ENCODE measurements around the gene NPAS3.

The NPAS3 gene

DNA sequence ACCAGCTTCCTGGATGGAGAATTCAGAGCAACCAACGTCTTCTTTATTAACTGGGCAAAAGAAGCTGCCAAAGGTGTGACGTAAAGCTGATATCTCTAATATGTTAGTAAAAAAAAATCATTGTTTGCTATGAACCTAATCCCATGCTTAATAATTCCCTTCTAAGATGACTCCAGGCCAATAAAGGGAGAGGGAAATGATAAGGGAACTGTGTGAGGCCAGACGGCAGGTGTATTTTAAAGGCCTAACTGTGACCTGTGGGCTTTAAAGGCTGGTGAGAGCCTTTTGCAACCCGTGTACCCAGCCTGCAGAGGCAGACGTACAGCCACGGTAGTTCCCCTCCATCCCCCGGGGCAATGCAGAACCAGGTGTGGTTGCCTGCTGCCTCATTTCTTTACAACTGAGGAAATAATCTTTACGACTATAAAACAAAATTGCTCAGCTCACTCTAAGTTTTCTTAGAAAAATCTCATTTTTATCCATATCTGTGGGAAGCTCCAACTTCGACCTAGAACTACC is 641.6 kb downstream of the NPAS3 start (continued):
- TF ChIP-seq ZNF501 (tag by site-specific recombination; IDR thresholded peaks at IDR 0.05) (no peak), ZSCAN23 (tag by site-specific recombination; IDR thresholded peaks at IDR 0.05) (no peak), ZNF133 (tag by site-specific recombination; IDR thresholded peaks at IDR 0.05) (no peak), ZNF366 (tag by site-specific recombination; conservative IDR thresholded peaks at IDR 0.05) (no peak), ZNF292 (tag by site-specific recombination; IDR thresholded peaks at IDR 0.05; ENCODE audit: borderline replicate concordance, low read depth) (no peak)
- TF ChIP-seq, protein P1, sequence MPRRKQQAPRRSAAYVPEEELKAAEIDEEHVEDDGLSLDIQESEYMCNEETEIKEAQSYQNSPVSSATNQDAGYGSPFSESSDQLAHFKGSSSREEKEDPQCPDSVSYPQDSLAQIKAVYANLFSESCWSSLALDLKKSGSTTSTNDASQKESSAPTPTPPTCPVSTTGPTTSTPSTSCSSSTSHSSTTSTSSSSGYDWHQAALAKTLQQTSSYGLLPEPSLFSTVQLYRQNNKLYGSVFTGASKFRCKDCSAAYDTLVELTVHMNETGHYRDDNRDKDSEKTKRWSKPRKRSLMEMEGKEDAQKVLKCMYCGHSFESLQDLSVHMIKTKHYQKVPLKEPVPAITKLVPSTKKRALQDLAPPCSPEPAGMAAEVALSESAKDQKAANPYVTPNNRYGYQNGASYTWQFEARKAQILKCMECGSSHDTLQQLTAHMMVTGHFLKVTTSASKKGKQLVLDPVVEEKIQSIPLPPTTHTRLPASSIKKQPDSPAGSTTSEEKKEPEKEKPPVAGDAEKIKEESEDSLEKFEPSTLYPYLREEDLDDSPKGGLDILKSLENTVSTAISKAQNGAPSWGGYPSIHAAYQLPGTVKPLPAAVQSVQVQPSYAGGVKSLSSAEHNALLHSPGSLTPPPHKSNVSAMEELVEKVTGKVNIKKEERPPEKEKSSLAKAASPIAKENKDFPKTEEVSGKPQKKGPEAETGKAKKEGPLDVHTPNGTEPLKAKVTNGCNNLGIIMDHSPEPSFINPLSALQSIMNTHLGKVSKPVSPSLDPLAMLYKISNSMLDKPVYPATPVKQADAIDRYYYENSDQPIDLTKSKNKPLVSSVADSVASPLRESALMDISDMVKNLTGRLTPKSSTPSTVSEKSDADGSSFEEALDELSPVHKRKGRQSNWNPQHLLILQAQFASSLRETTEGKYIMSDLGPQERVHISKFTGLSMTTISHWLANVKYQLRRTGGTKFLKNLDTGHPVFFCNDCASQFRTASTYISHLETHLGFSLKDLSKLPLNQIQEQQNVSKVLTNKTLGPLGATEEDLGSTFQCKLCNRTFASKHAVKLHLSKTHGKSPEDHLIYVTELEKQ (tag by site-specific recombination; IDR thresholded peaks at IDR 0.05; ENCODE audit: borderline replicate concordance) = no peak

DNA sequence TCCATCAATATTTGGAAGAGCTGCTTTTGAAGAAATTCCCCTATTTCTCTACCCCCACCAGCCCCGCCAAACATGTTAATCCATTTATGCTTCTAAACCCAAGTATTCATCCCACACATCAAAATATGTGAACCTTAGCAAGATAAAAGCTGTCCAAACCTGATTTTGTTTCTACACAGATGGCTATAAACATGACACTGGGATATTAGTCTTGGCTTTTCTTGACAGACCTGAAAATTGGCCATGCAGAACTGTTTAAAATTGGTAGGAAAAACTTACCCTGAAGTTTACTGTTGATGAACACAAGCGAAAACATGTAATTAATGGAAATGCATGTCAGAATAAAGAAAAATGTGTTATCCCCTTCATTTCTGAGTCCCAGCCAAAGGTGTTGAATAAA is 642.2 kb downstream of the NPAS3 start:
- Histone ChIP-seq H3K4me1 (ENCODE audit: control insufficient read depth, insufficient read depth, low read length) (0 out of 2 replicates have a peak, but pooled peaks cover 3% of the 10 kb centered on the region), H3K4me3 (ENCODE audit: low read depth, low read length) (no peak overlapping the region), H3K36me3 (ENCODE audit: control insufficient read depth in 2 of 2, insufficient read depth in 1 of 2, low read length in 2 of 2) (no peaks in the 10 kb centered on the region), H3K27ac (ENCODE audit: extremely low read depth, low read depth, low read length) (no peak overlapping the region), H3K9me3 (ENCODE audit: control insufficient read depth, insufficient read depth, low read depth, low read length) (no peaks in the 10 kb centered on the region)
- CTCF ChIA-PET = no interaction called here
- TF ChIP-seq KLF1 (tag by site-specific recombination; IDR thresholded peaks at IDR 0.05) (no peak), ZNF544 (tag by site-specific recombination; IDR thresholded peaks at IDR 0.05) (no peak), EGR2 (tag by site-specific recombination; IDR thresholded peaks at IDR 0.05; ENCODE audit: low read depth) (no peak), YY2 (tag by site-specific recombination; IDR thresholded peaks at IDR 0.05) (no peak), ZNF140 (tag by site-specific recombination; IDR thresholded peaks at IDR 0.05) (no peak), ZNF843 (tag by site-specific recombination; IDR thresholded peaks at IDR 0.05) (no peak), ZNF114 (tag by site-specific recombination; IDR thresholded peaks at IDR 0.05) (no peak), ZNF530 (tag by site-specific recombination; IDR thresholded peaks at IDR 0.05; ENCODE audit: low read depth) (no peak), REPIN1 (tag by site-specific recombination; IDR thresholded peaks at IDR 0.05; ENCODE audit: low read depth) (no peak), ZNF76 (tag by site-specific recombination; IDR thresholded peaks at IDR 0.05; ENCODE audit: borderline replicate concordance, low read depth) (no peak), ZSCAN30 (tag by site-specific recombination; IDR thresholded peaks at IDR 0.05) (no peak), ZFP41 (tag by site-specific recombination; IDR thresholded peaks at IDR 0.05; ENCODE audit: borderline replicate concordance) (no peak)
- TF ChIP-seq, protein P2, sequence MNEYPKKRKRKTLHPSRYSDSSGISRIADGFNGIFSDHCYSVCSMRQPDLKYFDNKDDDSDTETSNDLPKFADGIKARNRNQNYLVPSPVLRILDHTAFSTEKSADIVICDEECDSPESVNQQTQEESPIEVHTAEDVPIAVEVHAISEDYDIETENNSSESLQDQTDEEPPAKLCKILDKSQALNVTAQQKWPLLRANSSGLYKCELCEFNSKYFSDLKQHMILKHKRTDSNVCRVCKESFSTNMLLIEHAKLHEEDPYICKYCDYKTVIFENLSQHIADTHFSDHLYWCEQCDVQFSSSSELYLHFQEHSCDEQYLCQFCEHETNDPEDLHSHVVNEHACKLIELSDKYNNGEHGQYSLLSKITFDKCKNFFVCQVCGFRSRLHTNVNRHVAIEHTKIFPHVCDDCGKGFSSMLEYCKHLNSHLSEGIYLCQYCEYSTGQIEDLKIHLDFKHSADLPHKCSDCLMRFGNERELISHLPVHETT (tag by site-specific recombination; IDR thresholded peaks at IDR 0.05) = no peak
- TF ChIP-seq, protein P3, sequence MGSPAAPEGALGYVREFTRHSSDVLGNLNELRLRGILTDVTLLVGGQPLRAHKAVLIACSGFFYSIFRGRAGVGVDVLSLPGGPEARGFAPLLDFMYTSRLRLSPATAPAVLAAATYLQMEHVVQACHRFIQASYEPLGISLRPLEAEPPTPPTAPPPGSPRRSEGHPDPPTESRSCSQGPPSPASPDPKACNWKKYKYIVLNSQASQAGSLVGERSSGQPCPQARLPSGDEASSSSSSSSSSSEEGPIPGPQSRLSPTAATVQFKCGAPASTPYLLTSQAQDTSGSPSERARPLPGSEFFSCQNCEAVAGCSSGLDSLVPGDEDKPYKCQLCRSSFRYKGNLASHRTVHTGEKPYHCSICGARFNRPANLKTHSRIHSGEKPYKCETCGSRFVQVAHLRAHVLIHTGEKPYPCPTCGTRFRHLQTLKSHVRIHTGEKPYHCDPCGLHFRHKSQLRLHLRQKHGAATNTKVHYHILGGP (tag by site-specific recombination; IDR thresholded peaks at IDR 0.05) = no peak
- TF ChIP-seq, protein P4, sequence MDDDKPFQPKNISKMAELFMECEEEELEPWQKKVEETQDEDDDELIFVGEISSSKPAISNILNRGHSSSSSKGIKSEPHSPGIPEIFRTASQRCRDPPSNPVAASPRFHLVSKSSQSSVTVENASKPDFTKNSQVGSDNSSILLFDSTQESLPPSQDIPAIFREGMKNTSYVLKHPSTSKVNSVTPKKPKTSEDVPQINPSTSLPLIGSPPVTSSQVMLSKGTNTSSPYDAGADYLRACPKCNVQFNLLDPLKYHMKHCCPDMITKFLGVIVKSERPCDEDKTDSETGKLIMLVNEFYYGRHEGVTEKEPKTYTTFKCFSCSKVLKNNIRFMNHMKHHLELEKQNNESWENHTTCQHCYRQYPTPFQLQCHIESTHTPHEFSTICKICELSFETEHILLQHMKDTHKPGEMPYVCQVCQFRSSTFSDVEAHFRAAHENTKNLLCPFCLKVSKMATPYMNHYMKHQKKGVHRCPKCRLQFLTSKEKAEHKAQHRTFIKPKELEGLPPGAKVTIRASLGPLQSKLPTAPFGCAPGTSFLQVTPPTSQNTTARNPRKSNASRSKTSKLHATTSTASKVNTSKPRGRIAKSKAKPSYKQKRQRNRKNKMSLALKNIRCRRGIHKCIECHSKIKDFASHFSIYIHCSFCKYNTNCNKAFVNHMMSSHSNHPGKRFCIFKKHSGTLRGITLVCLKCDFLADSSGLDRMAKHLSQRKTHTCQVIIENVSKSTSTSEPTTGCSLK (tag by site-specific recombination; IDR thresholded peaks at IDR 0.05) = no peak
- TF ChIP-seq, protein P5, sequence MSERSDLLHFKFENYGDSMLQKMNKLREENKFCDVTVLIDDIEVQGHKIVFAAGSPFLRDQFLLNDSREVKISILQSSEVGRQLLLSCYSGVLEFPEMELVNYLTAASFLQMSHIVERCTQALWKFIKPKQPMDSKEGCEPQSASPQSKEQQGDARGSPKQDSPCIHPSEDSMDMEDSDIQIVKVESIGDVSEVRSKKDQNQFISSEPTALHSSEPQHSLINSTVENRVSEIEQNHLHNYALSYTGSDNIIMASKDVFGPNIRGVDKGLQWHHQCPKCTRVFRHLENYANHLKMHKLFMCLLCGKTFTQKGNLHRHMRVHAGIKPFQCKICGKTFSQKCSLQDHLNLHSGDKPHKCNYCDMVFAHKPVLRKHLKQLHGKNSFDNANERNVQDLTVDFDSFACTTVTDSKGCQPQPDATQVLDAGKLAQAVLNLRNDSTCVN (tag by site-specific recombination; optimal IDR thresholded peaks at IDR 0.05) = no peak
- TF ChIP-seq, protein P6, sequence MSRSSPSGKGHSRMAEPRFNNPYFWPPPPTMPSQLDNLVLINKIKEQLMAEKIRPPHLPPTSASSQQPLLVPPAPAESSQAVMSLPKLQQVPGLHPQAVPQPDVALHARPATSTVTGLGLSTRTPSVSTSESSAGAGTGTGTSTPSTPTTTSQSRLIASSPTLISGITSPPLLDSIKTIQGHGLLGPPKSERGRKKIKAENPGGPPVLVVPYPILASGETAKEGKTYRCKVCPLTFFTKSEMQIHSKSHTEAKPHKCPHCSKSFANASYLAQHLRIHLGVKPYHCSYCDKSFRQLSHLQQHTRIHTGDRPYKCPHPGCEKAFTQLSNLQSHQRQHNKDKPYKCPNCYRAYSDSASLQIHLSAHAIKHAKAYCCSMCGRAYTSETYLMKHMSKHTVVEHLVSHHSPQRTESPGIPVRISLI (tag by site-specific recombination; IDR thresholded peaks at IDR 0.05) = no peak
- TF ChIP-seq, protein P7, sequence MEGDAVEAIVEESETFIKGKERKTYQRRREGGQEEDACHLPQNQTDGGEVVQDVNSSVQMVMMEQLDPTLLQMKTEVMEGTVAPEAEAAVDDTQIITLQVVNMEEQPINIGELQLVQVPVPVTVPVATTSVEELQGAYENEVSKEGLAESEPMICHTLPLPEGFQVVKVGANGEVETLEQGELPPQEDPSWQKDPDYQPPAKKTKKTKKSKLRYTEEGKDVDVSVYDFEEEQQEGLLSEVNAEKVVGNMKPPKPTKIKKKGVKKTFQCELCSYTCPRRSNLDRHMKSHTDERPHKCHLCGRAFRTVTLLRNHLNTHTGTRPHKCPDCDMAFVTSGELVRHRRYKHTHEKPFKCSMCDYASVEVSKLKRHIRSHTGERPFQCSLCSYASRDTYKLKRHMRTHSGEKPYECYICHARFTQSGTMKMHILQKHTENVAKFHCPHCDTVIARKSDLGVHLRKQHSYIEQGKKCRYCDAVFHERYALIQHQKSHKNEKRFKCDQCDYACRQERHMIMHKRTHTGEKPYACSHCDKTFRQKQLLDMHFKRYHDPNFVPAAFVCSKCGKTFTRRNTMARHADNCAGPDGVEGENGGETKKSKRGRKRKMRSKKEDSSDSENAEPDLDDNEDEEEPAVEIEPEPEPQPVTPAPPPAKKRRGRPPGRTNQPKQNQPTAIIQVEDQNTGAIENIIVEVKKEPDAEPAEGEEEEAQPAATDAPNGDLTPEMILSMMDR (tag by site-specific recombination; IDR thresholded peaks at IDR 0.05) = no peak
- POLR2A ChIA-PET = no interaction called here
